Hepatocyte (in vitro differentiated cells): Measurements from ENCODE around the gene CCDC85C. TPM values are rescaled to one million over a fixed set of nuclear protein-coding genes. Genes with fewer than 3 reads are reported as not detected.

Source experiments
- DNase-seq: peaks from one replicate; pipeline ENCODE4 v3.0.0-alpha.2; 2016; ENCODE audit warnings: low spot score
- H2AFZ ChIP-seq: fragments of 200-600 bp; sonication (generic); 2 replicates; pipeline ENCODE4 v1.6.0; 2016; ENCODE audit warnings: antibody characterized with exemption, mild to moderate bottlenecking
- H3K27ac ChIP-seq: fragments of 200-600 bp; sonication (generic); 2 replicates; pipeline ENCODE4 v1.5.1; 2016; ENCODE audit warnings: mild to moderate bottlenecking
- H3K27me3 ChIP-seq: fragments of 200-600 bp; sonication (generic); 2 replicates; pipeline ENCODE4 v1.6.1; 2016
- H3K36me3 ChIP-seq: fragments of 200-600 bp; sonication (generic); replicated peaks from 2 replicates; pipeline ENCODE4 v1.5.1; 2016; ENCODE audit warnings: low read depth; ENCODE audit not compliant: insufficient read depth
- H3K4me1 ChIP-seq: fragments of 200-600 bp; sonication (generic); 2 replicates; pipeline ENCODE4 v1.5.1; 2016; ENCODE audit warnings: mild to moderate bottlenecking, moderate library complexity; ENCODE audit not compliant: insufficient read depth
- H3K4me2 ChIP-seq: fragments of 200-600 bp; sonication (generic); 2 replicates; pipeline ENCODE4 v1.6.0; 2016
- H3K4me3 ChIP-seq: fragments of 200-600 bp; sonication (generic); 2 replicates; pipeline ENCODE4 v1.5.1; 2016; ENCODE audit warnings: mild to moderate bottlenecking
- H3K79me2 ChIP-seq: fragments of 200-600 bp; sonication (generic); 2 replicates; pipeline ENCODE4 v1.6.0; 2017; ENCODE audit warnings: mild to moderate bottlenecking
- H3K9me2 ChIP-seq: fragments of 200-600 bp; sonication (generic); replicated peaks from 2 replicates; pipeline ENCODE4 v1.6.0; 2017; ENCODE audit warnings: mild to moderate bottlenecking; ENCODE audit not compliant: insufficient read depth
- H3K9me3 ChIP-seq: fragments of 200-600 bp; sonication (generic); 2 replicates; pipeline ENCODE4 v1.5.1; 2016; ENCODE audit warnings: low read depth, mild to moderate bottlenecking
- H4K20me1 ChIP-seq: fragments of 200-600 bp; sonication (generic); 2 replicates; pipeline ENCODE4 v1.6.0; 2016; ENCODE audit warnings: mild to moderate bottlenecking; ENCODE audit not compliant: insufficient read depth, poor library complexity, severe bottlenecking
- EZH2 ChIP-seq: fragments of 200-600 bp; sonication (generic); IDR thresholded peaks from 2 replicates; pipeline ENCODE4 v1.6.1; 2016; ENCODE audit warnings: antibody characterized with exemption, mild to moderate bottlenecking, borderline replicate concordance
- EZH2phosphoT487 ChIP-seq: fragments of 200-600 bp; sonication (generic); IDR thresholded peaks from one replicate; pipeline ENCODE4 v1.6.1; 2018; ENCODE audit warnings: antibody characterized with exemption, mild to moderate bottlenecking, low read depth, moderate library complexity; ENCODE audit not compliant: unreplicated experiment, severe bottlenecking
- WGBS: methylation state at CpG from one replicate; pipeline ENCODE4 v1.1.6; 2016; ENCODE audit warnings: low lambda C conversion rate; ENCODE audit errors: missing lambda C conversion rate; 5-methylcytosine and 5-hydroxymethylcytosine counted together
- polyA plus RNA-seq: library from polyadenylated mRNA; unstranded; fragments of >200 nt; fragmentation: Nextera tagmentation; extraction: Ambion mirVana; gene quantifications from 2 replicates; pipeline ENCODE4 v1.2.1, GENCODE V29; 2016
- total RNA-seq: library from RNA; depleted of rRNA; stranded (reverse); fragments of >200 nt; gene quantifications from 2 replicates; pipeline ENCODE4 v1.2.3, GENCODE V29; 2014
- TF ChIP-seq, protein P1 (sequence below): fragments of 200-600 bp; sonication (generic); IDR thresholded peaks from 2 replicates; pipeline ENCODE4 v1.5.1; 2016; ENCODE audit warnings: antibody characterized with exemption, mild to moderate bottlenecking; ENCODE audit not compliant: poor library complexity

CCDC85C gene
- total and polyA plus RNA-seq, 2 experiments from 2014 or later: 37.8 to 47.2 TPM

GRCh38 chr14:99505089-99505488, 98.9 kb downstream of the CCDC85C start:
- Histone ChIP-seq H3K4me1 (no peaks in the 10 kb centered on the region), H3K9me3 (no peaks in the 10 kb centered on the region), H3K36me3 (no peaks in the 10 kb centered on the region), H3K9me2 (no peaks in the 10 kb centered on the region), H2AFZ (no peak overlapping the region), H3K4me3 (no peak overlapping the region), H3K79me2 (no peaks in the 10 kb centered on the region), H3K4me2 (no peak overlapping the region), H4K20me1 (no peaks in the 10 kb centered on the region), H3K27ac (no peak overlapping the region), H3K27me3 (no peaks in the 10 kb centered on the region)
- 88% methylated on average over 5 of the region's 5 CpGs for WGBS
- TF ChIP-seq EZH2phosphoT487 (no peak), EZH2 (no peak)
- TF ChIP-seq, protein P1, sequence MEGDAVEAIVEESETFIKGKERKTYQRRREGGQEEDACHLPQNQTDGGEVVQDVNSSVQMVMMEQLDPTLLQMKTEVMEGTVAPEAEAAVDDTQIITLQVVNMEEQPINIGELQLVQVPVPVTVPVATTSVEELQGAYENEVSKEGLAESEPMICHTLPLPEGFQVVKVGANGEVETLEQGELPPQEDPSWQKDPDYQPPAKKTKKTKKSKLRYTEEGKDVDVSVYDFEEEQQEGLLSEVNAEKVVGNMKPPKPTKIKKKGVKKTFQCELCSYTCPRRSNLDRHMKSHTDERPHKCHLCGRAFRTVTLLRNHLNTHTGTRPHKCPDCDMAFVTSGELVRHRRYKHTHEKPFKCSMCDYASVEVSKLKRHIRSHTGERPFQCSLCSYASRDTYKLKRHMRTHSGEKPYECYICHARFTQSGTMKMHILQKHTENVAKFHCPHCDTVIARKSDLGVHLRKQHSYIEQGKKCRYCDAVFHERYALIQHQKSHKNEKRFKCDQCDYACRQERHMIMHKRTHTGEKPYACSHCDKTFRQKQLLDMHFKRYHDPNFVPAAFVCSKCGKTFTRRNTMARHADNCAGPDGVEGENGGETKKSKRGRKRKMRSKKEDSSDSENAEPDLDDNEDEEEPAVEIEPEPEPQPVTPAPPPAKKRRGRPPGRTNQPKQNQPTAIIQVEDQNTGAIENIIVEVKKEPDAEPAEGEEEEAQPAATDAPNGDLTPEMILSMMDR: no peak
- DNase-seq: no peak

DNA sequence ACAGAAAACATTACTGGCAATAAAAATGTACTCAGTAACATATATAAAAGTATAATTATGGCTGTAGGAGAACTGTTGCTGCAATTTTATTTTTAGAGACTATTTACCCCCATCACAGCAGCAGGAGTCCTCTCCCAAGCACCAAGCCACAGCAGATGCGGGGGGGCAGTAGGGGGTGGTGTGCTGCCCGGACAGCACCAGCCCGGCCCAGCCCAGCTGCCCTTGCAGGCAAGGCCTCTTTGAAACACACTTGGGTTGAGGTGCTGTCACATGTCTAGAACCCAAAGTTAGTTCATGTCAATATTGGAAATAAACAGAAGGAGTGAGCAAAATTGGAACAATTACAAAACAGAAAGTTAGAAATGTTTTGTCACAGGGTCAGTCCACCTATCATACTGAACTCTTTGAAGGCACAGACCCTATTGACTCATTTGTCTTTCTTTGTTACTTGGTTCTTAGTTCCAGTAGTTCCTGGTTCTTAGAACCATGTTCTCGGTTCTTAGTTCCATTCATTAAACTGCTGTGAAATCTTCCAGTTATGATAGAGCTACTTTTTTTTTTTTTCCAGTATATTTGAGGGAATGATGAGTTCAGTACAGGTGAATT, 100.1 kb downstream of the CCDC85C start:
- Histone ChIP-seq H3K36me3 (no peaks in the 10 kb centered on the region), H4K20me1 (no peaks in the 10 kb centered on the region), H3K9me3 (no peaks in the 10 kb centered on the region), H3K27ac (no peak overlapping the region), H3K4me3 (no peak overlapping the region), H3K27me3 (no peaks in the 10 kb centered on the region), H3K79me2 (no peaks in the 10 kb centered on the region), H3K9me2 (no peaks in the 10 kb centered on the region), H3K4me2 (no peak overlapping the region), H2AFZ (no peak overlapping the region), H3K4me1 (no peaks in the 10 kb centered on the region)
- TF ChIP-seq EZH2: no peak
- no peak for TF ChIP-seq EZH2phosphoT487
- TF ChIP-seq, protein P1: no peak
- 82% methylated on average over 4 of the region's 4 CpGs for WGBS
- DNase-seq: no peak

DNA sequence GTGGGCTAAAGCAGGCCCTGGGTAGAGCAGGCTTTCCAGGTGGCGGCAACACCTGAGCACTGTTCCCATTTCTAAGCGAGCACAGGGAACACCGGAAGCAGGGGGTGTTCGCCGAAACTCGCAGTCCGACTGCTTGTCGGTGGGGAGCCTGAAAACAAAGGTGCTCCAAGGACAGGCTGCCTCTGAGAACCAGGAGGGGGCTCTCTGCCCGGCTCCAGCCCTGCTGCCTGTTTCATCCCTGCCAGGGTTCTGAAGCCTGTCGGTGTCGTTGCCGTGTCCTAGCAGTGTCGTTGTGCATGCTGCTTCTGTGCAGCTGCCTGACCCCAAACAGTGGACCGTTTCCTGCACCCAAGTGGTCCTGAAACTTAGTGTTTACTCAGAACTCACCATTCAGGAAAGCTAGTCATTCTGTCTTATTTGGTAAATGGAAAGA, 101.0 kb downstream of the CCDC85C start:
- no peaks in the 10 kb centered on the region for H3K9me2 ChIP-seq
- H3K4me1 ChIP-seq: no peaks in the 10 kb centered on the region
- H3K36me3 ChIP-seq: no peaks in the 10 kb centered on the region
- H2AFZ ChIP-seq: no peak overlapping the region
- no peak overlapping the region for H3K4me3 ChIP-seq
- no peaks in the 10 kb centered on the region for H3K9me3 ChIP-seq
- TF ChIP-seq EZH2 (no peak), EZH2phosphoT487 (no peak)
- TF ChIP-seq, protein P1: no peak
- no peak overlapping the region for H3K27ac ChIP-seq
- H3K4me2 ChIP-seq: no peak overlapping the region
- H3K27me3 ChIP-seq: no peaks in the 10 kb centered on the region
- H4K20me1 ChIP-seq: no peaks in the 10 kb centered on the region
- no peak for DNase-seq
- 86% methylated on average over 14 of the region's 14 CpGs for WGBS
- peaks cover 2% of the 10 kb centered on the region for H3K79me2 ChIP-seq

GRCh38 chr14:99497894-99498293, 106.1 kb downstream of the CCDC85C start:
- H4K20me1 ChIP-seq: peaks cover 6% of the 10 kb centered on the region
- 100% methylated on average over 3 of the region's 3 CpGs for WGBS
- no peaks in the 10 kb centered on the region for H3K27me3 ChIP-seq
- H2AFZ ChIP-seq: no peak overlapping the region
- no peak overlapping the region for H3K27ac ChIP-seq
- H3K4me2 ChIP-seq: no peak overlapping the region
- no peaks in the 10 kb centered on the region for H3K4me1 ChIP-seq
- TF ChIP-seq EZH2 (no peak), EZH2phosphoT487 (no peak)
- TF ChIP-seq, protein P1: no peak
- no peaks in the 10 kb centered on the region for H3K9me2 ChIP-seq
- no peak for DNase-seq
- no peaks in the 10 kb centered on the region for H3K9me3 ChIP-seq
- H3K79me2 ChIP-seq: peaks cover 24% of the 10 kb centered on the region
- no peak overlapping the region for H3K4me3 ChIP-seq
- H3K36me3 ChIP-seq: no peaks in the 10 kb centered on the region
